K562 (cell line): ENCODE results near the gene CSTF1. TPM values are rescaled to one million over a fixed set of nuclear protein-coding genes. Genes with fewer than 3 reads are reported as not detected.

Source experiments
- ARID4B ChIP-seq: sonication (generic); formaldehyde crosslinking; IDR thresholded peaks from 2 replicates; pipeline ENCODE4 v1.8.0; 2022; ENCODE audit warnings: mild to moderate bottlenecking, missing genetic modification reagents
- CBFA2T2 ChIP-seq: fragments of 450-650 bp; conservative IDR thresholded peaks from 2 replicates; pipeline ENCODE4 v1.6.1; 2017; ENCODE audit warnings: mild to moderate bottlenecking
- CTBP1 ChIP-seq: fragments of 450-650 bp; IDR thresholded peaks from 2 replicates; pipeline ENCODE4 v1.6.1; 2016; ENCODE audit warnings: borderline replicate concordance
- EP400 ChIP-seq: fragments of 450-650 bp; IDR thresholded peaks from 2 replicates; pipeline ENCODE4 v1.6.1; 2017; ENCODE audit warnings: antibody characterized with exemption, mild to moderate bottlenecking, moderate library complexity
- ETV5 ChIP-seq: sonication (generic); formaldehyde crosslinking; IDR thresholded peaks from 2 replicates; pipeline ENCODE4 v1.4.0; 2020; ENCODE audit warnings: low read depth, mild to moderate bottlenecking, missing genetic modification reagents
- HDGF ChIP-seq: fragments of 450-650 bp; IDR thresholded peaks from 2 replicates; pipeline ENCODE4 v1.6.1; 2016
- HNRNPLL ChIP-seq: fragments of 200-400 bp; formaldehyde crosslinking; IDR thresholded peaks from 2 replicates; pipeline ENCODE4 v1.6.1; 2017; ENCODE audit warnings: low read length, low read depth, mild to moderate bottlenecking; ENCODE audit not compliant: poor library complexity, severe bottlenecking
- JUN ChIP-seq, 2 experiments: sonication (generic) in 1 of 2; formaldehyde crosslinking in 1 of 2; IDR thresholded peaks; 2 replicates each; pipeline versions ENCODE4 v1.6.1 to v1.8.0; 2012 to 2022; ENCODE audit warnings: borderline replicate concordance in 2 of 2, mild to moderate bottlenecking in 2 of 2, improper control_type of control experiment in 1 of 2, low read depth in 1 of 2, low read length in 1 of 2, missing genetic modification reagents in 1 of 2
- JUND ChIP-seq, 2 experiments: IDR thresholded peaks; 2 replicates in 1 of 2; 3 replicates in 1 of 2; pipeline ENCODE4 v1.6.1; 2011; ENCODE audit warnings: borderline replicate concordance in 2 of 2, low read depth in 2 of 2, low read length in 2 of 2, improper control_type of control experiment in 1 of 2, missing biosample characterization in 1 of 2, missing genetic modification characterization in 1 of 2, missing genetic modification reagents in 1 of 2
- KAT2B ChIP-seq: IDR thresholded peaks from one replicate; pipeline ENCODE4 v1.6.1; 2012; ENCODE audit warnings: low read depth, mild to moderate bottlenecking, control low read depth, inconsistent platforms, low read length, moderate library complexity
- LCOR ChIP-seq: sonication (generic); formaldehyde crosslinking; IDR thresholded peaks from 2 replicates; pipeline ENCODE4 v1.8.0; 2022; ENCODE audit warnings: mild to moderate bottlenecking, missing genetic modification reagents
- NFYB ChIP-seq: IDR thresholded peaks from 2 replicates; pipeline ENCODE4 v1.6.1; 2011; ENCODE audit warnings: mild to moderate bottlenecking, moderate library complexity; ENCODE audit not compliant: insufficient read length; ENCODE audit errors: extremely low read depth
- RBFOX2 ChIP-seq: fragments of 200-400 bp; formaldehyde crosslinking; IDR thresholded peaks from 2 replicates; pipeline ENCODE4 v1.6.1; 2017; ENCODE audit warnings: low read depth, mild to moderate bottlenecking, low read length, moderate library complexity
- RBM15 ChIP-seq: fragments of 200-400 bp; formaldehyde crosslinking; IDR thresholded peaks from 2 replicates; pipeline ENCODE4 v1.6.1; 2018; ENCODE audit warnings: mild to moderate bottlenecking, low read length, moderate library complexity; ENCODE audit not compliant: insufficient read depth
- THRA ChIP-seq: fragments of 450-650 bp; IDR thresholded peaks from 2 replicates; pipeline ENCODE4 v1.6.1; 2017; ENCODE audit warnings: mild to moderate bottlenecking, moderate library complexity
- ZC3H11A ChIP-seq: IDR thresholded peaks from 2 replicates; pipeline ENCODE4 v1.6.1; 2012; ENCODE audit warnings: low read depth, low read length, improper control_type of control experiment
- ZC3H4 ChIP-seq: sonication (generic); formaldehyde crosslinking; IDR thresholded peaks from 2 replicates; pipeline ENCODE4 v1.9.0; 2021; ENCODE audit warnings: missing genetic modification reagents, borderline replicate concordance
- ZNF12 ChIP-seq: sonication (generic); formaldehyde crosslinking; IDR thresholded peaks from 2 replicates; pipeline ENCODE4 v1.4.0; 2020; ENCODE audit warnings: mild to moderate bottlenecking, missing genetic modification reagents
- polyA plus RNA-seq, 8 experiments: library from polyadenylated mRNA; depleted of rRNA in 4 of 8; stranded (reverse) in 5 of 8; unstranded in 3 of 8; fragments of >200 nt; fragmentation: Nextera tagmentation in 2 of 8; fragmentation: Illumina TruSeq in 1 of 8; extraction: Ambion mirVana in 2 of 8; extraction: Trizol in 1 of 8; gene quantifications; 2 replicates each; pipeline versions ENCODE4 v1.2.1 to v1.2.3, GENCODE V29; 2011 to 2014; ENCODE audit warnings: inconsistent platforms in 1 of 8, missing spikeins in 1 of 8
- total RNA-seq, 7 experiments: library from RNA; depleted of rRNA in 6 of 7; stranded (reverse); fragments of >200 nt in 6 of 7; fragmentation: Illumina TruSeq in 2 of 7; extraction: Trizol in 2 of 7; gene quantifications; 2 replicates each; pipeline versions ENCODE4 v1.2.1 to v1.2.3, GENCODE V29; 2011 to 2021; ENCODE audit warnings: low replicate concordance in 1 of 7

The CSTF1 gene
- total and polyA plus RNA-seq, 9 of the 15 experiments (the other 6 are each of a cell fraction or from before 2014, with no cell fraction given): 30.8 to 110 (median 53.4) TPM

- TF ChIP-seq RBM15 (no peak), CBFA2T2 (no peak), LCOR (CRISPR knock-in tag) (no peak), EP400 (peak; percentile 99), ETV5 (CRISPR knock-in tag) (peak; percentile 18; the same call in 1 of the 2 replicates), HNRNPLL (peak; percentile 99), NFYB (peak; percentile 90), JUND (IDR thresholded peaks at IDR 0.05; ENCODE audit: borderline replicate concordance, low read depth, low read length) (peak; percentile 92), JUND (tag; IDR thresholded peaks at IDR 0.05; ENCODE audit: borderline replicate concordance, low read depth, low read length) (peak; percentile 92; the same call in 2 of the 3 replicates), ZC3H4 (no peak), KAT2B (no peak), THRA (no peak), CTBP1 (peak; percentile 73), ZC3H11A (no peak), ARID4B (CRISPR knock-in tag) (peak; percentile 89), HDGF (no peak), ZNF12 (CRISPR knock-in tag) (0 out of 2 replicates have a peak, but pooled peaks have one; percentile 34), RBFOX2 (peak; percentile 92), JUN (IDR thresholded peaks at IDR 0.05; ENCODE audit: borderline replicate concordance, low read depth, low read length) (peak; percentile 73; the same call in 1 of the 2 replicates), JUN (CRISPR knock-in tag; IDR thresholded peaks at IDR 0.05; ENCODE audit: borderline replicate concordance) (no peak; the same call in 1 of the 2 replicates)
Observed at GRCh38 chr20:56392132-56392880, at the start of gene CSTF1, which contains the start of gene AURKA (continued).
